KMS-11 (cell line): ENCODE results near the gene HSPA4L.

ENCODE experiments used
- H2AFZ ChIP-seq: fragments of 200-600 bp; sonication (generic); 2 replicates; pipeline ENCODE4 v1.6.1; 2016; ENCODE audit warnings: antibody characterized with exemption, mixed run types, low read depth
- H3K27ac ChIP-seq: fragments of 200-600 bp; sonication (generic); 2 replicates; pipeline ENCODE4 v1.6.1; 2016; ENCODE audit warnings: mild to moderate bottlenecking, mixed run types
- H3K27me3 ChIP-seq: fragments of 200-600 bp; sonication (generic); 2 replicates; pipeline ENCODE4 v1.6.1; 2017; ENCODE audit warnings: mild to moderate bottlenecking, low read depth, mixed run types, moderate library complexity; ENCODE audit not compliant: insufficient read depth
- H3K36me3 ChIP-seq: fragments of 200-600 bp; sonication (generic); 2 replicates; pipeline ENCODE4 v1.6.1; 2017; ENCODE audit warnings: mild to moderate bottlenecking, mixed run types; ENCODE audit not compliant: insufficient read depth
- H3K4me1 ChIP-seq: fragments of 200-600 bp; sonication (generic); 2 replicates; pipeline ENCODE4 v1.6.1; 2016; ENCODE audit warnings: mild to moderate bottlenecking, low read depth, mixed run types; ENCODE audit not compliant: poor library complexity, severe bottlenecking
- H3K4me2 ChIP-seq: fragments of 200-600 bp; sonication (generic); 2 replicates; pipeline ENCODE4 v1.7.0; 2016; ENCODE audit warnings: mild to moderate bottlenecking, mixed run types
- H3K4me3 ChIP-seq: fragments of 200-600 bp; sonication (generic); IDR thresholded peaks from 2 replicates; pipeline ENCODE4 v1.6.1; 2017; ENCODE audit warnings: low read depth, low read length, mixed read lengths; ENCODE audit not compliant: insufficient read depth
- H3K79me2 ChIP-seq: fragments of 200-600 bp; sonication (generic); 2 replicates; pipeline ENCODE4 v1.6.1; 2016; ENCODE audit warnings: low read depth, mixed run types; ENCODE audit not compliant: insufficient read depth
- H3K9ac ChIP-seq: fragments of 200-600 bp; sonication (generic); 2 replicates; pipeline ENCODE4 v1.6.1; 2016; ENCODE audit warnings: mild to moderate bottlenecking, mixed run types
- H4K20me1 ChIP-seq: fragments of 200-600 bp; sonication (generic); 2 replicates; pipeline ENCODE4 v1.6.1; 2016; ENCODE audit warnings: mild to moderate bottlenecking, mixed run types; ENCODE audit not compliant: insufficient read depth
- CTCF ChIP-seq: fragments of 200-600 bp; sonication (generic); conservative IDR thresholded peaks from 2 replicates; pipeline ENCODE4 v1.6.1; 2017; ENCODE audit warnings: low read depth, mild to moderate bottlenecking, antibody characterized with exemption, low read length, moderate library complexity, mixed read lengths

HSPA4L gene

GRCh38 chr4:127844601-127845116, 62.5 kb downstream of the HSPA4L start:
- no peak for TF ChIP-seq CTCF
- Histone ChIP-seq H3K27ac (no peak overlapping the region), H4K20me1 (no peaks in the 10 kb centered on the region), H3K4me2 (no peak overlapping the region), H3K9ac (no peak overlapping the region), H3K79me2 (no peaks in the 10 kb centered on the region), H3K36me3 (no peaks in the 10 kb centered on the region), H3K27me3 (no peaks in the 10 kb centered on the region), H2AFZ (no peak overlapping the region), H3K4me1 (no peaks in the 10 kb centered on the region), H3K4me3 (no peak overlapping the region)

- no peak overlapping the region for H3K27ac ChIP-seq
- H4K20me1 ChIP-seq, result no peaks in the 10 kb centered on the region
- no peaks in the 10 kb centered on the region for H3K27me3 ChIP-seq
- H3K4me3 ChIP-seq, result no peak overlapping the region
- no peak overlapping the region for H2AFZ ChIP-seq
- no peak overlapping the region for H3K4me2 ChIP-seq
- no peak overlapping the region for H3K9ac ChIP-seq
- no peak for TF ChIP-seq CTCF
- H3K79me2 ChIP-seq, result no peaks in the 10 kb centered on the region
- H3K36me3 ChIP-seq, result no peaks in the 10 kb centered on the region
- H3K4me1 ChIP-seq, result no peaks in the 10 kb centered on the region
Measured at GRCh38 chr4:127846061-127846460, 63.9 kb downstream of the HSPA4L start.

GRCh38 chr4:127846765-127847164, 64.6 kb downstream of the HSPA4L start:
- TF ChIP-seq CTCF, result no peak
- no peaks in the 10 kb centered on the region for H4K20me1 ChIP-seq
- H3K36me3 ChIP-seq, result no peaks in the 10 kb centered on the region
- H3K4me2 ChIP-seq, result no peak overlapping the region
- H3K79me2 ChIP-seq, result no peaks in the 10 kb centered on the region
- no peaks in the 10 kb centered on the region for H3K4me1 ChIP-seq
- no peak overlapping the region for H2AFZ ChIP-seq
- no peak overlapping the region for H3K9ac ChIP-seq
- no peak overlapping the region for H3K27ac ChIP-seq
- no peak overlapping the region for H3K4me3 ChIP-seq
- no peaks in the 10 kb centered on the region for H3K27me3 ChIP-seq

- Histone ChIP-seq H3K4me2 (no peak overlapping the region), H3K9ac (no peak overlapping the region), H3K27ac (no peak overlapping the region), H3K36me3 (no peaks in the 10 kb centered on the region), H3K4me1 (no peaks in the 10 kb centered on the region), H3K4me3 (no peak overlapping the region), H2AFZ (no peak overlapping the region), H3K79me2 (no peaks in the 10 kb centered on the region), H3K27me3 (no peaks in the 10 kb centered on the region), H4K20me1 (no peaks in the 10 kb centered on the region)
- TF ChIP-seq CTCF, result no peak
Measured at GRCh38 chr4:127849505-127850234, 67.5 kb downstream of the HSPA4L start.
